GM19438 (cell line): Measurements from ENCODE around the gene TROAP.

ENCODE experiments used
- ATAC-seq: cut with Tn5 transposase; IDR thresholded peaks from one replicate; pipeline ENCODE4 v1.9.1; 2021; ENCODE audit warnings: low read depth; ENCODE audit not compliant: unreplicated experiment

Gene TROAP

GRCh38 chr12:49340971-49341776, 18.1 kb downstream of the TROAP start:
- ATAC-seq: no peak

GRCh38 chr12:49341777-49342065, 18.7 kb downstream of the TROAP start:
- ATAC-seq: no peak

GRCh38 chr12:49342066-49342913, 19.2 kb downstream of the TROAP start:
- ATAC-seq: peak; percentile 57

- no peak for ATAC-seq
Measured at GRCh38 chr12:49342914-49343731, 20.1 kb downstream of the TROAP start.

- ATAC-seq: no peak
Measured at GRCh38 chr12:49344486-49345050, 21.5 kb downstream of the TROAP start.

GRCh38 chr12:49345051-49345824, 22.2 kb downstream of the TROAP start:
- no peak for ATAC-seq

- ATAC-seq: no peak
Measured at GRCh38 chr12:49345825-49346658, 23.0 kb downstream of the TROAP start.

GRCh38 chr12:49346659-49347310, 23.7 kb downstream of the TROAP start, which contains the start of gene DNAJC22:
Gene DNAJC22, plus strand, starts transcription at chr12:49346888. Its CDS starts 1,985 bp downstream, at chr12:49348873.
- no peak for ATAC-seq

- no peak for ATAC-seq
Measured at GRCh38 chr12:49347311-49348193, 24.5 kb downstream of the TROAP start.

- no peak for ATAC-seq
Measured at GRCh38 chr12:49348781-49349180, 25.7 kb downstream of the TROAP start.

GRCh38 chr12:49349266-49349665, 26.2 kb downstream of the TROAP start:
- ATAC-seq: no peak

GRCh38 chr12:49352351-49352750, 29.3 kb downstream of the TROAP start:
- ATAC-seq: no peak

GRCh38 chr12:49355913-49356312, 32.9 kb downstream of the TROAP start:
- no peak for ATAC-seq

- no peak for ATAC-seq
Measured at GRCh38 chr12:49357103-49357678, 34.1 kb downstream of the TROAP start.

- ATAC-seq: no peak
Measured at GRCh38 chr12:49358483-49359141, 35.6 kb downstream of the TROAP start.

GRCh38 chr12:49359671-49360070, 36.6 kb downstream of the TROAP start:
- no peak for ATAC-seq

- no peak for ATAC-seq
Measured at GRCh38 chr12:49362077-49362476, 39.0 kb downstream of the TROAP start.
